Inflammatory macrophage (primary cell): ENCODE results near the gene ARL5A.
"Not testable (repeated sequence)": the region's sequence is repeated elsewhere in the genome, so short reads cannot be mapped to it uniquely, and the experiment has no call there.

Experiments used
- DNase-seq, 2 donors: peaks; one replicate each; pipeline ENCODE4 v3.0.0-alpha.2; 2020 to 2022
- total RNA-seq, 18 experiments: gene quantifications; one replicate each; lab custom pipeline; 2026; ENCODE audit warnings: mixed read lengths in 6 of 18, inconsistent platforms in 2 of 18; lab: John Stamatoyannopoulos, UW

ARL5A gene
- total RNA-seq = 10.7 to 75.2 (median 45.9) reads per million in 18 experiments

GRCh38 chr2:151828143-151828889 lies at the start of gene ARL5A:
TSS of gene ARL5A (minus strand) at chr2:151828421. CDS start at chr2:151828176, 245 bp downstream.
- DNase-seq = peak; percentile 96 to 97

GRCh38 chr2:151875631-151876030 lies 47.4 kb upstream of the ARL5A start:
- DNase-seq = not testable (repeated sequence)

- DNase-seq = no peak
Observed at GRCh38 chr2:151872463-151872862, 44.2 kb upstream of the ARL5A start.

- DNase-seq = no peak
Observed at GRCh38 chr2:151869291-151869690, 41.1 kb upstream of the ARL5A start.

GRCh38 chr2:151862700-151863099 lies 34.5 kb upstream of the ARL5A start:
- no peak for DNase-seq

- DNase-seq = no peak
Observed at GRCh38 chr2:151861174-151861573, 33.0 kb upstream of the ARL5A start.

GRCh38 chr2:151860613-151861146 lies 32.5 kb upstream of the ARL5A start:
- DNase-seq = no peak

- DNase-seq = no peak
Observed at GRCh38 chr2:151860210-151860609, 32.0 kb upstream of the ARL5A start.

- DNase-seq = no peak
Observed at GRCh38 chr2:151857650-151858049, 29.4 kb upstream of the ARL5A start.

GRCh38 chr2:151855111-151855510 lies 26.9 kb upstream of the ARL5A start:
- no peak for DNase-seq

- DNase-seq = no peak
Observed at GRCh38 chr2:151853070-151853758, 25.0 kb upstream of the ARL5A start.

- no peak for DNase-seq
Observed at GRCh38 chr2:151852260-151853069, 24.2 kb upstream of the ARL5A start.

- no peak for DNase-seq
Observed at GRCh38 chr2:151851761-151852160, 23.5 kb upstream of the ARL5A start.

- DNase-seq = no peak
Observed at GRCh38 chr2:151849413-151850010, 21.3 kb upstream of the ARL5A start.

GRCh38 chr2:151845884-151846283 lies 17.7 kb upstream of the ARL5A start:
- no peak for DNase-seq

GRCh38 chr2:151845481-151845880 lies 17.3 kb upstream of the ARL5A start:
- DNase-seq = no peak

GRCh38 chr2:151844211-151844896 lies 16.1 kb upstream of the ARL5A start:
- peak; percentile 19 to 55 for DNase-seq

GRCh38 chr2:151843691-151844061 lies 15.5 kb upstream of the ARL5A start:
- DNase-seq = no peak

GRCh38 chr2:151842830-151843690 lies 14.8 kb upstream of the ARL5A start:
- DNase-seq = no peak

GRCh38 chr2:151841047-151841424 lies 12.8 kb upstream of the ARL5A start:
- no peak for DNase-seq
